ENCODE results near the gene HAO2. TPM values are rescaled to one million over a fixed set of nuclear protein-coding genes. Genes with fewer than 3 reads are reported as not detected.
A peak's percentile ranks its signal among the peaks of the same experiment; 100 is the strongest.

HAO2 gene
- total and polyA plus RNA-seq, 2 experiments from 2014 or later = not detected

DNA sequence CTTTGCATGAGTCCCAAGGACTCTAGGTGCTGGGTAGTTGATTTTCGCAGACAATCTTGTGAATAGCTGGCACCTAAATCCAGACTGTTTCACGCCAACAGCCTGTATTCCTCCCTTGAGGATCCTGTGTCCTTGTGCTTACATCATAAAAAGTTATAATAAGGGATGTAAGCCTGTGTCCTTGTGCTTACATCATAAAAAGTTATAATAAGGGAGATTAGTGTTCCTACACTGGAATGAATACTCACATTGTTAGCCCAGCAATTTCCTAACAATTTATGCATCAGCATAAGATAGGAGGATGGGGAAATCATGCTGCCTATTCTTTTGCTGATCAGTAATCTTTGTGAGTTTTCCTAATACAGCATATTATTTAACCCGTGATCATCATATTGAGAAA is 42.4 kb downstream of the HAO2 start:
- no peaks in the 10 kb centered on the region for H3K4me1 Mint-ChIP-seq
- no peaks in the 10 kb centered on the region for H3K4me1 ChIP-seq (ENCODE audit: insufficient read depth)
- H2AFZ ChIP-seq = no peak overlapping the region
- no peaks in the 10 kb centered on the region for H3K36me3 ChIP-seq (ENCODE audit: insufficient read depth)
- peaks cover 6% of the 10 kb centered on the region for H3K9me2 ChIP-seq (ENCODE audit: insufficient read depth)
- ATAC-seq (no peak), DNase-seq (ENCODE audit: low spot score) (no peak)
- no peak overlapping the region for H3K4me3 Mint-ChIP-seq
- H3K4me3 ChIP-seq = no peak overlapping the region
- no peaks in the 10 kb centered on the region for H3F3A ChIP-seq (replicated peaks; ENCODE audit: low read depth)
- no peaks in the 10 kb centered on the region for H4K20me1 ChIP-seq (replicated peaks; ENCODE audit: insufficient read depth)
- H3K27ac ChIP-seq (ENCODE audit: low read depth) = no peak overlapping the region
- no peaks in the 10 kb centered on the region for H3K27me3 ChIP-seq (ENCODE audit: insufficient read depth)
- peaks cover 1% of the 10 kb centered on the region for H3K27me3 Mint-ChIP-seq (ENCODE audit: insufficient read depth, low read depth, poor library complexity)
- H3K9me3 Mint-ChIP-seq = no peaks in the 10 kb centered on the region
- TF ChIP-seq JUNB (IDR thresholded peaks at IDR 0.05; ENCODE audit: unreplicated experiment) (no peak), ZNF114 (CRISPR knock-in tag; IDR thresholded peaks at IDR 0.05) (no peak), EZH2 (IDR thresholded peaks at IDR 0.05; ENCODE audit: low read depth, unreplicated experiment) (no peak), POLR2AphosphoS5 (IDR thresholded peaks at IDR 0.05; ENCODE audit: low read depth) (no peak)
- no peaks in the 10 kb centered on the region for H3K36me3 Mint-ChIP-seq (ENCODE audit: low read depth)
- no peaks in the 10 kb centered on the region for H3K79me2 ChIP-seq (replicated peaks; ENCODE audit: insufficient read depth)
- no peak overlapping the region for H3K4me2 ChIP-seq
- no peak overlapping the region for H3K27ac Mint-ChIP-seq

DNA sequence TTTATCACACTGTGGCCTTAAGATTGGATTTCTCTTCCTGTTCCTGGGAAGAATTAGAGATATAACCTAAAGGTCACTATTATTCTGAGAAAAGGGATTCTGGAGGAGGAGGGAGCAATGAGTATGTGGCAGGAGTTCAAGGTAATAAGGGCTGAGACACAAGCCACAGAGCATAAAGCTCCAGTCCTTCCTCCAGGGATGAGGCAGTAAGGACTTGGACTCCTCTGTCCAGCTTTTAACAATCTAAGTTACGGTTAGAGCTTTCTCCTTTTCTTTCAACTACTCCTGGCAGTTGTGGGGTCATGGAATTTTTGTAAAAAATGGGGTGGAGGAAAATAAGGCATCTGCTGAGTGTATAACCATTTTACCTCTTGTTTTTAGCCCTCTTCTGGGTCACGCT is 46.4 kb downstream of the HAO2 start, which contains the start of gene HSD3B2:
HSD3B2 (plus strand) TSS at position 201 of the 400 bp plus-strand sequence. CDS start 270 bp downstream, outside the sequence.
- ATAC-seq (no peak), DNase-seq (ENCODE audit: low spot score) (no peak)
- H3K4me1 Mint-ChIP-seq = no peaks in the 10 kb centered on the region
- Histone ChIP-seq H3K4me1 (ENCODE audit: insufficient read depth) (no peaks in the 10 kb centered on the region), H3F3A (replicated peaks; ENCODE audit: low read depth) (no peaks in the 10 kb centered on the region), H3K4me2 (no peak within 1 kb of the TSS), H3K9me2 (ENCODE audit: insufficient read depth) (peaks cover 6% of the 10 kb centered on the region), H3K27ac (ENCODE audit: low read depth) (no peak within 1 kb of the TSS), H3K79me2 (replicated peaks; ENCODE audit: insufficient read depth) (no peaks in the 10 kb centered on the region), H2AFZ (0 out of 2 replicates have a peak within 1 kb of the TSS, but pooled peaks have one; percentile 28), H4K20me1 (replicated peaks; ENCODE audit: insufficient read depth) (no peaks in the 10 kb centered on the region), H3K27me3 (ENCODE audit: insufficient read depth) (no peaks in the 10 kb centered on the region), H3K36me3 (ENCODE audit: insufficient read depth) (no peaks in the 10 kb centered on the region), H3K4me3 (no peak within 1 kb of the TSS)
- no peaks in the 10 kb centered on the region for H3K9me3 Mint-ChIP-seq
- H3K27ac Mint-ChIP-seq = no peak within 1 kb of the TSS
- H3K36me3 Mint-ChIP-seq (ENCODE audit: low read depth) = no peaks in the 10 kb centered on the region
- H3K4me3 Mint-ChIP-seq = no peak within 1 kb of the TSS
- H3K27me3 Mint-ChIP-seq (ENCODE audit: insufficient read depth, low read depth, poor library complexity) = peaks cover 6% of the 10 kb centered on the region
- TF ChIP-seq, protein P1, sequence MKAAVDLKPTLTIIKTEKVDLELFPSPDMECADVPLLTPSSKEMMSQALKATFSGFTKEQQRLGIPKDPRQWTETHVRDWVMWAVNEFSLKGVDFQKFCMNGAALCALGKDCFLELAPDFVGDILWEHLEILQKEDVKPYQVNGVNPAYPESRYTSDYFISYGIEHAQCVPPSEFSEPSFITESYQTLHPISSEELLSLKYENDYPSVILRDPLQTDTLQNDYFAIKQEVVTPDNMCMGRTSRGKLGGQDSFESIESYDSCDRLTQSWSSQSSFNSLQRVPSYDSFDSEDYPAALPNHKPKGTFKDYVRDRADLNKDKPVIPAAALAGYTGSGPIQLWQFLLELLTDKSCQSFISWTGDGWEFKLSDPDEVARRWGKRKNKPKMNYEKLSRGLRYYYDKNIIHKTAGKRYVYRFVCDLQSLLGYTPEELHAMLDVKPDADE (IDR thresholded peaks at IDR 0.05) = no peak
- TF ChIP-seq STAT1 (IDR thresholded peaks at IDR 0.05; ENCODE audit: unreplicated experiment) (no peak), ZNF331 (CRISPR knock-in tag; IDR thresholded peaks at IDR 0.05; ENCODE audit: low read depth) (no peak), POLR2AphosphoS5 (IDR thresholded peaks at IDR 0.05; ENCODE audit: low read depth) (no peak), EZH2phosphoT487 (IDR thresholded peaks at IDR 0.05; ENCODE audit: unreplicated experiment) (no peak), JUNB (IDR thresholded peaks at IDR 0.05; ENCODE audit: unreplicated experiment) (no peak), ZNF114 (CRISPR knock-in tag; IDR thresholded peaks at IDR 0.05) (no peak)
- TF ChIP-seq, protein P2, sequence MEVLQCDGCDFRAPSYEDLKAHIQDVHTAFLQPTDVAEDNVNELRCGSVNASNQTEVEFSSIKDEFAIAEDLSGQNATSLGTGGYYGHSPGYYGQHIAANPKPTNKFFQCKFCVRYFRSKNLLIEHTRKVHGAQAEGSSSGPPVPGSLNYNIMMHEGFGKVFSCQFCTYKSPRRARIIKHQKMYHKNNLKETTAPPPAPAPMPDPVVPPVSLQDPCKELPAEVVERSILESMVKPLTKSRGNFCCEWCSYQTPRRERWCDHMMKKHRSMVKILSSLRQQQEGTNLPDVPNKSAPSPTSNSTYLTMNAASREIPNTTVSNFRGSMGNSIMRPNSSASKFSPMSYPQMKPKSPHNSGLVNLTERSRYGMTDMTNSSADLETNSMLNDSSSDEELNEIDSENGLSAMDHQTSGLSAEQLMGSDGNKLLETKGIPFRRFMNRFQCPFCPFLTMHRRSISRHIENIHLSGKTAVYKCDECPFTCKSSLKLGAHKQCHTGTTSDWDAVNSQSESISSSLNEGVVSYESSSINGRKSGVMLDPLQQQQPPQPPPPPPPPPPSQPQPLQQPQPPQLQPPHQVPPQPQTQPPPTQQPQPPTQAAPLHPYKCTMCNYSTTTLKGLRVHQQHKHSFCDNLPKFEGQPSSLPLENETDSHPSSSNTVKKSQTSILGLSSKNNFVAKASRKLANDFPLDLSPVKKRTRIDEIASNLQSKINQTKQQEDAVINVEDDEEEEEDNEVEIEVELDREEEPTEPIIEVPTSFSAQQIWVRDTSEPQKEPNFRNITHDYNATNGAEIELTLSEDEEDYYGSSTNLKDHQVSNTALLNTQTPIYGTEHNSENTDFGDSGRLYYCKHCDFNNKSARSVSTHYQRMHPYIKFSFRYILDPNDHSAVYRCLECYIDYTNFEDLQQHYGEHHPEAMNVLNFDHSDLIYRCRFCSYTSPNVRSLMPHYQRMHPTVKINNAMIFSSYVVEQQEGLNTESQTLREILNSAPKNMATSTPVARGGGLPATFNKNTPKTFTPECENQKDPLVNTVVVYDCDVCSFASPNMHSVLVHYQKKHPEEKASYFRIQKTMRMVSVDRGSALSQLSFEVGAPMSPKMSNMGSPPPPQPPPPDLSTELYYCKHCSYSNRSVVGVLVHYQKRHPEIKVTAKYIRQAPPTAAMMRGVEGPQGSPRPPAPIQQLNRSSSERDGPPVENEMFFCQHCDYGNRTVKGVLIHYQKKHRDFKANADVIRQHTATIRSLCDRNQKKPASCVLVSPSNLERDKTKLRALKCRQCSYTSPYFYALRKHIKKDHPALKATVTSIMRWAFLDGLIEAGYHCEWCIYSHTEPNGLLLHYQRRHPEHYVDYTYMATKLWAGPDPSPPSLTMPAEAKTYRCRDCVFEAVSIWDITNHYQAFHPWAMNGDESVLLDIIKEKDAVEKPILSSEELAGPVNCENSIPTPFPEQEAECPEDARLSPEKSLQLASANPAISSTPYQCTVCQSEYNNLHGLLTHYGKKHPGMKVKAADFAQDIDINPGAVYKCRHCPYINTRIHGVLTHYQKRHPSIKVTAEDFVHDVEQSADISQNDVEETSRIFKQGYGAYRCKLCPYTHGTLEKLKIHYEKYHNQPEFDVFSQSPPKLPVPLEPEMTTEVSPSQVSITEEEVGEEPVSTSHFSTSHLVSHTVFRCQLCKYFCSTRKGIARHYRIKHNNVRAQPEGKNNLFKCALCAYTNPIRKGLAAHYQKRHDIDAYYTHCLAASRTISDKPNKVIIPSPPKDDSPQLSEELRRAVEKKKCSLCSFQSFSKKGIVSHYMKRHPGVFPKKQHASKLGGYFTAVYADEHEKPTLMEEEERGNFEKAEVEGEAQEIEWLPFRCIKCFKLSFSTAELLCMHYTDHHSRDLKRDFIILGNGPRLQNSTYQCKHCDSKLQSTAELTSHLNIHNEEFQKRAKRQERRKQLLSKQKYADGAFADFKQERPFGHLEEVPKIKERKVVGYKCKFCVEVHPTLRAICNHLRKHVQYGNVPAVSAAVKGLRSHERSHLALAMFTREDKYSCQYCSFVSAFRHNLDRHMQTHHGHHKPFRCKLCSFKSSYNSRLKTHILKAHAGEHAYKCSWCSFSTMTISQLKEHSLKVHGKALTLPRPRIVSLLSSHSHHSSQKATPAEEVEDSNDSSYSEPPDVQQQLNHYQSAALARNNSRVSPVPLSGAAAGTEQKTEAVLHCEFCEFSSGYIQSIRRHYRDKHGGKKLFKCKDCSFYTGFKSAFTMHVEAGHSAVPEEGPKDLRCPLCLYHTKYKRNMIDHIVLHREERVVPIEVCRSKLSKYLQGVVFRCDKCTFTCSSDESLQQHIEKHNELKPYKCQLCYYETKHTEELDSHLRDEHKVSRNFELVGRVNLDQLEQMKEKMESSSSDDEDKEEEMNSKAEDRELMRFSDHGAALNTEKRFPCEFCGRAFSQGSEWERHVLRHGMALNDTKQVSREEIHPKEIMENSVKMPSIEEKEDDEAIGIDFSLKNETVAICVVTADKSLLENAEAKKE (CRISPR knock-in tag; IDR thresholded peaks at IDR 0.05) = no peak
- TF ChIP-seq, protein P3, sequence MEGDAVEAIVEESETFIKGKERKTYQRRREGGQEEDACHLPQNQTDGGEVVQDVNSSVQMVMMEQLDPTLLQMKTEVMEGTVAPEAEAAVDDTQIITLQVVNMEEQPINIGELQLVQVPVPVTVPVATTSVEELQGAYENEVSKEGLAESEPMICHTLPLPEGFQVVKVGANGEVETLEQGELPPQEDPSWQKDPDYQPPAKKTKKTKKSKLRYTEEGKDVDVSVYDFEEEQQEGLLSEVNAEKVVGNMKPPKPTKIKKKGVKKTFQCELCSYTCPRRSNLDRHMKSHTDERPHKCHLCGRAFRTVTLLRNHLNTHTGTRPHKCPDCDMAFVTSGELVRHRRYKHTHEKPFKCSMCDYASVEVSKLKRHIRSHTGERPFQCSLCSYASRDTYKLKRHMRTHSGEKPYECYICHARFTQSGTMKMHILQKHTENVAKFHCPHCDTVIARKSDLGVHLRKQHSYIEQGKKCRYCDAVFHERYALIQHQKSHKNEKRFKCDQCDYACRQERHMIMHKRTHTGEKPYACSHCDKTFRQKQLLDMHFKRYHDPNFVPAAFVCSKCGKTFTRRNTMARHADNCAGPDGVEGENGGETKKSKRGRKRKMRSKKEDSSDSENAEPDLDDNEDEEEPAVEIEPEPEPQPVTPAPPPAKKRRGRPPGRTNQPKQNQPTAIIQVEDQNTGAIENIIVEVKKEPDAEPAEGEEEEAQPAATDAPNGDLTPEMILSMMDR (conservative IDR thresholded peaks at IDR 0.05; ENCODE audit: low read depth in 2 of 2) = no peak
